ENCODE data around the gene ZRANB1.

DNA sequence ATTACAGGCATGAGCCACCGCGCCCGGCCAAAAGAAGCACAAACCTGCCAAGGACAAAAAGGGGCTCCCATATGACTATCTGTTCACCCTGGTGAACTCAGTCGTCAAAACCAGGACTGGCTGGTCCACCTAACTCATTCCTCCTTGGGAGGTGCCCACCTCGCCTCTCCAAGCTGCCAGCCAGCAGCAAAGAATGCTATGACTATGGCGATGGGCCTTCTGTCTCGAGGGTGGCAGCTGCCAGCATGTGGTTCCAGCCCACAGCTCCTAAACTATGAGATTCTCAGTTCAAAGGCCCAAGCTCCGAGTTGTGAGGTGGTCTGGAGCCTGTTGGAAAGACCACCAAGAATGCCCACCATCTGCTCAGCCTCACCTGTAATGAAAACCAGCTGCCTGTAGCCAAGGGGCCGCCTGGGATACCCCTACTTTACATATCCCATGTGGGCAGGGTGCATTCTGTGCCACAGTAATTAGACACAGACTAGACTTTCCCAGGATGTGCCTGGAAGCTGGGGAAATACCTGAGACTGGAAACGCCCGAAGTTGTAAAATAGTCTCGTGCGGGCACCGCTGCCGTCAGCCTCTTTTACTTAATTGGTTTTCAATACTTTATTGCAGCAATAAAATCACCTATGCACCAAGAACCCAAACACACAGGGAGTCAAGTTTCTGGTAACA lies 71.1 kb downstream of the ZRANB1 start:
- TF ChIP-seq, protein P1, sequence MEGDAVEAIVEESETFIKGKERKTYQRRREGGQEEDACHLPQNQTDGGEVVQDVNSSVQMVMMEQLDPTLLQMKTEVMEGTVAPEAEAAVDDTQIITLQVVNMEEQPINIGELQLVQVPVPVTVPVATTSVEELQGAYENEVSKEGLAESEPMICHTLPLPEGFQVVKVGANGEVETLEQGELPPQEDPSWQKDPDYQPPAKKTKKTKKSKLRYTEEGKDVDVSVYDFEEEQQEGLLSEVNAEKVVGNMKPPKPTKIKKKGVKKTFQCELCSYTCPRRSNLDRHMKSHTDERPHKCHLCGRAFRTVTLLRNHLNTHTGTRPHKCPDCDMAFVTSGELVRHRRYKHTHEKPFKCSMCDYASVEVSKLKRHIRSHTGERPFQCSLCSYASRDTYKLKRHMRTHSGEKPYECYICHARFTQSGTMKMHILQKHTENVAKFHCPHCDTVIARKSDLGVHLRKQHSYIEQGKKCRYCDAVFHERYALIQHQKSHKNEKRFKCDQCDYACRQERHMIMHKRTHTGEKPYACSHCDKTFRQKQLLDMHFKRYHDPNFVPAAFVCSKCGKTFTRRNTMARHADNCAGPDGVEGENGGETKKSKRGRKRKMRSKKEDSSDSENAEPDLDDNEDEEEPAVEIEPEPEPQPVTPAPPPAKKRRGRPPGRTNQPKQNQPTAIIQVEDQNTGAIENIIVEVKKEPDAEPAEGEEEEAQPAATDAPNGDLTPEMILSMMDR (IDR thresholded peaks at IDR 0.05; ENCODE audit: low read depth, low read length), result no peak
- TF ChIP-seq MAX (IDR thresholded peaks at IDR 0.05; ENCODE audit: low read depth, low read length), result no peak
- no peak for TF ChIP-seq POLR2A (IDR thresholded peaks at IDR 0.05; ENCODE audit: extremely low read depth, insufficient read length)
- no peak for TF ChIP-seq MYC (IDR thresholded peaks at IDR 0.05; ENCODE audit: low read depth, low read length)

Measured in NB4 (cell line).